IMR-90 (cell line): ENCODE measurements around the gene ARSB. TPM values are rescaled to one million over a fixed set of nuclear protein-coding genes. Genes with fewer than 3 reads are reported as not detected.

Experiments used
- ATAC-seq: fragments of 200-7000 bp; cut with Tn5 transposase; 2 replicates; pipeline ENCODE4 v1.9.1; 2020; ENCODE audit warnings: low read depth, mild to moderate bottlenecking, moderate library complexity
- BruUV-seq: library from RNA; stranded (reverse); fragments of 400-500 nt; replicated peaks from 2 replicates; lab custom pipeline; 2021; lab: Mats Ljungman, UMichigan
- CTCF ChIA-PET: fragments of 300-600 bp; formaldehyde crosslinking; extraction: SDS; loops from one replicate; lab custom pipeline; 2021; ENCODE audit warnings: antibody characterized with exemption; lab: Yijun Ruan, JAX
- POLR2A ChIA-PET: fragments of 300-600 bp; sonication (Branson Sonifier 250); formaldehyde crosslinking; loops from one replicate; lab custom pipeline; 2022; ENCODE audit warnings: antibody characterized with exemption; ENCODE audit not compliant: unreplicated experiment; lab: Charles Lee
- DNase-seq: peaks from one replicate; pipeline ENCODE4 v3.0.0; 2013
- H2AFZ ChIP-seq: replicated peaks from 2 replicates; pipeline ENCODE3; 2013; ENCODE audit warnings: low read length, mild to moderate bottlenecking; ENCODE audit not compliant: poor library complexity
- H2AK5ac ChIP-seq: 2 replicates; pipeline ENCODE4 v1.6.1; 2013; ENCODE audit warnings: low read depth, low read length, inconsistent platforms
- H2AK9ac ChIP-seq: replicated peaks from 2 replicates; pipeline ENCODE3; 2013; ENCODE audit warnings: mild to moderate bottlenecking, low read depth, low read length, moderate library complexity; ENCODE audit not compliant: poor library complexity
- H2BK120ac ChIP-seq: 2 replicates; pipeline ENCODE4 v1.6.1; 2013; ENCODE audit warnings: low read depth, low read length, inconsistent platforms
- H2BK15ac ChIP-seq: 3 replicates; pipeline ENCODE4 v1.6.1; 2013; ENCODE audit warnings: low read depth, low read length, inconsistent platforms
- H2BK20ac ChIP-seq: 2 replicates; pipeline ENCODE4 v1.6.1; 2013; ENCODE audit warnings: low read depth, mild to moderate bottlenecking, inconsistent platforms, low read length, moderate library complexity
- H2BK5ac ChIP-seq: 2 replicates; pipeline ENCODE4 v1.6.1; 2013; ENCODE audit warnings: mild to moderate bottlenecking, low read depth, low read length, inconsistent platforms; ENCODE audit not compliant: poor library complexity, severe bottlenecking
- H3K14ac ChIP-seq: replicated peaks from 2 replicates; pipeline ENCODE4 v1.6.1; 2013; ENCODE audit warnings: low read depth, low read length, inconsistent platforms
- H3K18ac ChIP-seq: 2 replicates; pipeline ENCODE4 v1.6.1; 2013; ENCODE audit warnings: low read depth, low read length, control low read depth
- H3K23ac ChIP-seq: 2 replicates; pipeline ENCODE4 v1.6.1; 2013; ENCODE audit warnings: low read depth, low read length, inconsistent platforms
- H3K27ac ChIP-seq: 2 replicates; pipeline ENCODE4 v1.5.1; 2013; ENCODE audit warnings: mild to moderate bottlenecking, control low read depth, low read length; ENCODE audit not compliant: insufficient read depth
- H3K27me3 ChIP-seq: 2 replicates; pipeline ENCODE4 v1.6.1; 2013; ENCODE audit warnings: low read length; ENCODE audit not compliant: control insufficient read depth, insufficient read depth
- H3K36me3 ChIP-seq: 2 replicates; pipeline ENCODE4 v1.6.1; 2013; ENCODE audit warnings: low read length, mixed read lengths; ENCODE audit not compliant: control insufficient read depth, insufficient read depth
- H3K4ac ChIP-seq: 2 replicates; pipeline ENCODE4 v1.6.1; 2013; ENCODE audit warnings: low read depth, low read length, inconsistent platforms
- H3K4me1 ChIP-seq: 2 replicates; pipeline ENCODE4 v1.6.1; 2013; ENCODE audit warnings: low read length, mixed read lengths; ENCODE audit not compliant: control insufficient read depth, insufficient read depth
- H3K4me2 ChIP-seq: 2 replicates; pipeline ENCODE4 v1.6.1; 2013; ENCODE audit warnings: low read depth, mild to moderate bottlenecking, control low read depth, low read length, moderate library complexity
- H3K4me3 ChIP-seq: 2 replicates; pipeline ENCODE4 v1.5.1; 2013; ENCODE audit warnings: low read depth, mild to moderate bottlenecking, control low read depth, low read length, moderate library complexity; ENCODE audit not compliant: insufficient read depth
- H3K56ac ChIP-seq: 2 replicates; pipeline ENCODE4 v1.6.1; 2013; ENCODE audit warnings: low read length, inconsistent platforms; ENCODE audit not compliant: insufficient read depth; ENCODE audit errors: extremely low read depth
- H3K79me1 ChIP-seq, 2 experiments: 2 replicates each; pipeline ENCODE4 v1.6.1; 2013; ENCODE audit warnings: low read length in 2 of 2, inconsistent platforms in 1 of 2, low read depth in 1 of 2
- H3K9ac ChIP-seq: 2 replicates; pipeline ENCODE4 v1.6.1; 2013; ENCODE audit warnings: low read depth, low read length, control low read depth
- H3K9me1 ChIP-seq: 2 replicates; pipeline ENCODE4 v1.6.1; 2013; ENCODE audit warnings: low read length, inconsistent platforms; ENCODE audit not compliant: insufficient read depth
- H3K9me3 ChIP-seq: 2 replicates; pipeline ENCODE4 v1.6.1; 2013; ENCODE audit warnings: low read length; ENCODE audit not compliant: control insufficient read depth, insufficient read depth
- H4K20me1 ChIP-seq: 2 replicates; pipeline ENCODE4 v1.6.1; 2013; ENCODE audit warnings: low read length, inconsistent platforms; ENCODE audit not compliant: insufficient read depth
- H4K5ac ChIP-seq: 2 replicates; pipeline ENCODE4 v1.6.1; 2013; ENCODE audit warnings: mild to moderate bottlenecking, low read depth, low read length, control low read depth
- H4K8ac ChIP-seq, 2 experiments: 2 replicates each; pipeline ENCODE4 v1.6.1; 2013; ENCODE audit warnings: low read depth in 2 of 2, low read length in 2 of 2, control low read depth in 1 of 2, inconsistent platforms in 1 of 2
- H4K91ac ChIP-seq: 2 replicates; pipeline ENCODE4 v1.6.1; 2013; ENCODE audit warnings: low read depth, low read length, inconsistent platforms; ENCODE audit not compliant: insufficient read depth
- BHLHE40 ChIP-seq: fragments of 150-350 bp; IDR thresholded peaks from 2 replicates; pipeline ENCODE4 v1.6.1; 2016; ENCODE audit warnings: mild to moderate bottlenecking, low read depth, low read length
- CEBPB ChIP-seq: IDR thresholded peaks from 2 replicates; pipeline ENCODE4 v1.6.1; 2012; ENCODE audit warnings: low read depth, low read length, improper control_type of control experiment
- MAFK ChIP-seq: IDR thresholded peaks from 2 replicates; pipeline ENCODE4 v1.6.1; 2012; ENCODE audit warnings: low read depth, low read length, improper control_type of control experiment
- MAZ ChIP-seq: IDR thresholded peaks from 2 replicates; pipeline ENCODE4 v1.6.1; 2012; ENCODE audit warnings: low read depth, mild to moderate bottlenecking, low read length, improper control_type of control experiment, moderate library complexity, borderline replicate concordance
- MXI1 ChIP-seq: IDR thresholded peaks from 2 replicates; pipeline ENCODE4 v1.6.1; 2012; ENCODE audit warnings: low read depth, mild to moderate bottlenecking, low read length, moderate library complexity, borderline replicate concordance
- RAD21 ChIP-seq: IDR thresholded peaks from 2 replicates; pipeline ENCODE4 v1.6.1; 2012; ENCODE audit warnings: low read length, improper control_type of control experiment
- RFX5 ChIP-seq: IDR thresholded peaks from 2 replicates; pipeline ENCODE4 v1.8.0; 2012; ENCODE audit warnings: low read depth, mild to moderate bottlenecking, low read length, moderate library complexity
- SMC3 ChIP-seq: fragments of 150-350 bp; IDR thresholded peaks from 2 replicates; pipeline ENCODE4 v1.6.1; 2016; ENCODE audit warnings: low read depth, mild to moderate bottlenecking, antibody characterized with exemption, low read length, moderate library complexity
- WGBS, 2 experiments: methylation state at CpG; one replicate each; pipeline versions ENCODE4 v1.1.5 to v1.1.7; 2013; ENCODE audit warnings: missing lambda C conversion rate in 2 of 2; ENCODE audit not compliant: insufficient read length in 1 of 2; ENCODE audit errors: extremely low coverage in 2 of 2; 5-methylcytosine and 5-hydroxymethylcytosine counted together
- dilution Hi-C: fragments of 300-500 bp; cut with HindIII; formaldehyde crosslinking; loops from one replicate; pipeline ENCODE4 v1.14.3; 2018; ENCODE audit warnings: low sequenced_read_pairs; ENCODE audit not compliant: unreplicated experiment
- in situ Hi-C: fragments of 300-500 bp; cut with MboI; formaldehyde crosslinking; loops from 3 replicates; pipeline ENCODE4 v1.14.3; 2019; ENCODE audit warnings: low sequenced_read_pairs, inconsistent platforms, mixed read lengths
- intact Hi-C: fragments of 100-400 bp; cut with micrococcal nuclease; formaldehyde crosslinking; loops from 2 replicates; pipeline ENCODE4 v1.10.0; 2022
- polyA plus RNA-seq, 3 experiments: library from polyadenylated mRNA; depleted of rRNA; stranded (reverse); fragments of >200 nt; gene quantifications; 2 replicates each; pipeline ENCODE4 v1.2.3, GENCODE V29; 2012; ENCODE audit warnings: low replicate concordance in 1 of 3
- total RNA-seq: library from RNA; depleted of rRNA; stranded (reverse); fragments of >200 nt; gene quantifications from 2 replicates; pipeline ENCODE4 v1.2.3, GENCODE V29; 2012
- TF ChIP-seq, protein P1 (sequence below): conservative IDR thresholded peaks from 2 replicates; pipeline ENCODE4 v1.5.1; 2012; ENCODE audit warnings: mild to moderate bottlenecking, low read depth, low read length, improper control_type of control experiment
- TF ChIP-seq, protein P2 (sequence below): fragments of 150-350 bp; IDR thresholded peaks from 2 replicates; pipeline ENCODE4 v1.6.1; 2017; ENCODE audit warnings: mild to moderate bottlenecking, antibody characterized with exemption, low read length, low read depth
- TF ChIP-seq, protein P3 (sequence below): fragments of 150-350 bp; IDR thresholded peaks from 2 replicates; pipeline ENCODE4 v1.6.1; 2016; ENCODE audit warnings: low read depth, mild to moderate bottlenecking, low read length, moderate library complexity, borderline replicate concordance

The ARSB gene
- total and polyA plus RNA-seq, 2 of the 4 experiments (the other 2 are of a cell fraction) = 16.0 to 16.3 TPM

DNA sequence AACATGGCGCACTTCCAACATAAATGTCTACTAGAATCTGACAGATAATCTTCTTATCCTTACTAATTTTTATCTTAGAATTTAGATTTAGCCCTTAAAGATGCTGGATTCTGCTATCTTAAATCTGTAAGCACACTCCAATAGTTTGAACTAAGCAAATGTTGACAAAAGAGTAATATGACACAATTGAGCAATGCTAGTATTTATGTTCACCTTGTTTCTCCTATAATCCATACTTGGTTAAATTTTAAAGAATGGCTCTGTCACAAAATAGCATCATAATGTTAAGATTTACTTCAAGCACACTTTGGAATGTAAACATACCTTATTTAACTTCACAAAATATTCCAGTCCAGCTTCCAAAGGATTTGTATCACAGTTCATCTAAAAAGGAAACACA lies 38.8 kb upstream of the ARSB start:
- H3K36me3 ChIP-seq = no peaks in the 10 kb centered on the region
- no peak overlapping the region for H3K4me3 ChIP-seq
- in situ Hi-C loops (loop anchor here (10.0 kb wide), 1 partner anchor 441 kb away; no protein-coding TSS in a partner anchor), intact Hi-C loops (loop anchor here (2.0 to 10.0 kb wide), 7 partner anchors 42 to 1849 kb away; partner anchors contain the start of genes JMY and TENT2), dilution Hi-C loops (no loop called here)
- peaks cover 5% of the 10 kb centered on the region for H3K9me1 ChIP-seq
- no peak overlapping the region for H2AK5ac ChIP-seq
- ChIA-PET CTCF (interaction anchor here (0.8 to 9.5 kb wide), 7 partner anchors 79 to 441 kb away, joined by 3 to 115 read pairs (median 4); no protein-coding TSS in a partner anchor), POLR2A (interaction anchor here (0.6 kb wide), 1 partner anchor 436 kb away, joined by 3 read pairs; no protein-coding TSS in a partner anchor)
- peak overlapping the region; percentile 69 for H3K4me2 ChIP-seq
- peaks cover 5% of the 10 kb centered on the region for H3K4me1 ChIP-seq
- TF ChIP-seq, protein P1, sequence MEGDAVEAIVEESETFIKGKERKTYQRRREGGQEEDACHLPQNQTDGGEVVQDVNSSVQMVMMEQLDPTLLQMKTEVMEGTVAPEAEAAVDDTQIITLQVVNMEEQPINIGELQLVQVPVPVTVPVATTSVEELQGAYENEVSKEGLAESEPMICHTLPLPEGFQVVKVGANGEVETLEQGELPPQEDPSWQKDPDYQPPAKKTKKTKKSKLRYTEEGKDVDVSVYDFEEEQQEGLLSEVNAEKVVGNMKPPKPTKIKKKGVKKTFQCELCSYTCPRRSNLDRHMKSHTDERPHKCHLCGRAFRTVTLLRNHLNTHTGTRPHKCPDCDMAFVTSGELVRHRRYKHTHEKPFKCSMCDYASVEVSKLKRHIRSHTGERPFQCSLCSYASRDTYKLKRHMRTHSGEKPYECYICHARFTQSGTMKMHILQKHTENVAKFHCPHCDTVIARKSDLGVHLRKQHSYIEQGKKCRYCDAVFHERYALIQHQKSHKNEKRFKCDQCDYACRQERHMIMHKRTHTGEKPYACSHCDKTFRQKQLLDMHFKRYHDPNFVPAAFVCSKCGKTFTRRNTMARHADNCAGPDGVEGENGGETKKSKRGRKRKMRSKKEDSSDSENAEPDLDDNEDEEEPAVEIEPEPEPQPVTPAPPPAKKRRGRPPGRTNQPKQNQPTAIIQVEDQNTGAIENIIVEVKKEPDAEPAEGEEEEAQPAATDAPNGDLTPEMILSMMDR = no peak
- TF ChIP-seq RAD21 (no peak), MAZ (no peak), CEBPB (no peak), SMC3 (no peak), MXI1 (no peak), RFX5 (no peak), MAFK (no peak), BHLHE40 (no peak)
- TF ChIP-seq, protein P2, sequence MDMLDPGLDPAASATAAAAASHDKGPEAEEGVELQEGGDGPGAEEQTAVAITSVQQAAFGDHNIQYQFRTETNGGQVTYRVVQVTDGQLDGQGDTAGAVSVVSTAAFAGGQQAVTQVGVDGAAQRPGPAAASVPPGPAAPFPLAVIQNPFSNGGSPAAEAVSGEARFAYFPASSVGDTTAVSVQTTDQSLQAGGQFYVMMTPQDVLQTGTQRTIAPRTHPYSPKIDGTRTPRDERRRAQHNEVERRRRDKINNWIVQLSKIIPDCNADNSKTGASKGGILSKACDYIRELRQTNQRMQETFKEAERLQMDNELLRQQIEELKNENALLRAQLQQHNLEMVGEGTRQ = no peak
- TF ChIP-seq, protein P3, sequence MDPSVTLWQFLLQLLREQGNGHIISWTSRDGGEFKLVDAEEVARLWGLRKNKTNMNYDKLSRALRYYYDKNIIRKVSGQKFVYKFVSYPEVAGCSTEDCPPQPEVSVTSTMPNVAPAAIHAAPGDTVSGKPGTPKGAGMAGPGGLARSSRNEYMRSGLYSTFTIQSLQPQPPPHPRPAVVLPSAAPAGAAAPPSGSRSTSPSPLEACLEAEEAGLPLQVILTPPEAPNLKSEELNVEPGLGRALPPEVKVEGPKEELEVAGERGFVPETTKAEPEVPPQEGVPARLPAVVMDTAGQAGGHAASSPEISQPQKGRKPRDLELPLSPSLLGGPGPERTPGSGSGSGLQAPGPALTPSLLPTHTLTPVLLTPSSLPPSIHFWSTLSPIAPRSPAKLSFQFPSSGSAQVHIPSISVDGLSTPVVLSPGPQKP = no peak
- no peaks in the 10 kb centered on the region for H4K20me1 ChIP-seq
- H4K8ac ChIP-seq = peak overlapping the region in 1 of 2 experiments; percentile 8; a peak in 1 of 4 replicates
- H3K23ac ChIP-seq = no peak overlapping the region
- no CpG with 5 or more reads among the region's 1 CpG for WGBS, 2 experiments
- H3K79me1 ChIP-seq = no peaks in the 10 kb centered on the region
- H2AK9ac ChIP-seq = no peak overlapping the region
- BruUV-seq = no TSS peak
- H3K27ac ChIP-seq = no peak overlapping the region
- no peak overlapping the region for H4K91ac ChIP-seq
- 0 out of 3 replicates have a peak overlapping the region, but pooled peaks have one; percentile 3 for H2BK15ac ChIP-seq
- no peak overlapping the region for H3K4ac ChIP-seq
- H2BK20ac ChIP-seq = peak overlapping the region; percentile 27; the same call in 1 of the 2 replicates
- H3K18ac ChIP-seq = peak overlapping the region; percentile 33; the same call in 1 of the 2 replicates
- no peak overlapping the region for H4K5ac ChIP-seq
- H2AFZ ChIP-seq = no peak overlapping the region
- no peak overlapping the region; the same call in 1 of the 2 replicates for H3K9ac ChIP-seq
- H3K9me3 ChIP-seq = no peaks in the 10 kb centered on the region
- no peak overlapping the region for H3K14ac ChIP-seq
- H2BK5ac ChIP-seq = no peak overlapping the region
- DNase-seq (no peak), ATAC-seq (no peak)
- H3K56ac ChIP-seq = no peak overlapping the region
- peak overlapping the region; percentile 30; the same call in 1 of the 2 replicates for H2BK120ac ChIP-seq
- peaks cover 8% of the 10 kb centered on the region for H3K27me3 ChIP-seq
